Measurements from ENCODE around the gene KIAA1614.

DNA sequence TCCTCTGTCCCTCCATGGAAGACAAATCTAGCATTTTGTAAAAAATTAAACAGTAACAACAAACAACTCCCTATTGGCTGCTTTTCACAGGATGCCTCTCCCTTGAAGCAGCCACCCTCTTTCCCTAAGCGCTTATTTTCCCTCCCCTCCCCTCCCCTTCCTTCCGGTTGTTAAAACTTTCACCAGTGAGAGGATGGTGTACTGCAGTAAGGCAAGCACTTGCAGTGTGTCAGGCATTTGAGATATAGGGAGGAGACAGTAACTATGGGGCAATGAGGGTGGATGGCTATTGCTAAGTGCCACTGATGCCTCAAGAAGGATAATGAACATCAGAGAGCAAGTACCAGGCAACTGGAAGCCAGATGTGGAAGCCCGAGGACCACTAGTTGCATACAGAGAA is 19.1 kb upstream of the KIAA1614 start:
- TF ChIP-seq POLR2A (IDR thresholded peaks at IDR 0.05; ENCODE audit: extremely low read depth, insufficient read length): no peak
- TF ChIP-seq, protein P1, sequence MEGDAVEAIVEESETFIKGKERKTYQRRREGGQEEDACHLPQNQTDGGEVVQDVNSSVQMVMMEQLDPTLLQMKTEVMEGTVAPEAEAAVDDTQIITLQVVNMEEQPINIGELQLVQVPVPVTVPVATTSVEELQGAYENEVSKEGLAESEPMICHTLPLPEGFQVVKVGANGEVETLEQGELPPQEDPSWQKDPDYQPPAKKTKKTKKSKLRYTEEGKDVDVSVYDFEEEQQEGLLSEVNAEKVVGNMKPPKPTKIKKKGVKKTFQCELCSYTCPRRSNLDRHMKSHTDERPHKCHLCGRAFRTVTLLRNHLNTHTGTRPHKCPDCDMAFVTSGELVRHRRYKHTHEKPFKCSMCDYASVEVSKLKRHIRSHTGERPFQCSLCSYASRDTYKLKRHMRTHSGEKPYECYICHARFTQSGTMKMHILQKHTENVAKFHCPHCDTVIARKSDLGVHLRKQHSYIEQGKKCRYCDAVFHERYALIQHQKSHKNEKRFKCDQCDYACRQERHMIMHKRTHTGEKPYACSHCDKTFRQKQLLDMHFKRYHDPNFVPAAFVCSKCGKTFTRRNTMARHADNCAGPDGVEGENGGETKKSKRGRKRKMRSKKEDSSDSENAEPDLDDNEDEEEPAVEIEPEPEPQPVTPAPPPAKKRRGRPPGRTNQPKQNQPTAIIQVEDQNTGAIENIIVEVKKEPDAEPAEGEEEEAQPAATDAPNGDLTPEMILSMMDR (IDR thresholded peaks at IDR 0.05; ENCODE audit: low read depth, low read length): no peak
- no peak for TF ChIP-seq MYC (IDR thresholded peaks at IDR 0.05; ENCODE audit: low read depth, low read length)

Measured in NB4 (cell line).